Neural cell (in vitro differentiated cells): ENCODE results near the gene PXDN.

ENCODE experiments used
- EP300 ChIP-seq: fragments of 450-650 bp; conservative IDR thresholded peaks from 2 replicates; pipeline ENCODE4 v1.6.1; 2014; ENCODE audit warnings: antibody characterized with exemption, mild to moderate bottlenecking, moderate library complexity; ENCODE audit not compliant: poor library complexity, severe bottlenecking
- TF ChIP-seq, protein P1 (sequence below): fragments of 450-650 bp; IDR thresholded peaks from 2 replicates; pipeline ENCODE4 v1.5.1; 2014; ENCODE audit warnings: antibody characterized with exemption, mild to moderate bottlenecking, moderate library complexity; ENCODE audit not compliant: poor library complexity, severe bottlenecking

DNA sequence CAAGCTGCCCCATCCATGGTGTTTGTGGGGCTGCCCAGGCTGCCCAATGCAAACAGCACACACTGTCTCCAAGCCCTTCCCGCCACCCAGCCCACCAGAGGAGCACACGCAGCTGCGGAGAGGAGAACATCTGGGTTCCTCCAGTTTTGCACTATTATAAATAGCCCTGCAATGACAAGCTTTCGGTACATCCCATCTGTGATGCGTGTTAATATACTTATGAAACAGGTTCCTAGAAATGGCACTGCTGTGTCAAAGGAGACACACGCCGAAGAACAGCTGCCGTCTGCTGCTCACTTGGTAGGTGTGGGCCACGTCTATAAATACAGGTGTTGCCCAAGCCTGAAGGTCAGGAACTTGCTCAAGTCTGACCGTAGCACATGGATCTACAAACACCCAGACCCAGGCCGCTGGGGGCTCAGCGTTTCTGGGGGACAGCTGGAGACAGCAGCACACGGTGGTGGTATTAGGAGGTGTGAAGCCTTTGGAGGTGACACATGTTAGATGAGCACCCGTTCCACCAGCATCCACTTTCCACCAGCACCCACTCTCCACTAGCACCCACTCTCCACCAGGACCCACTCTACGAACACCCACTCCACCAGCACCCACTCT lies 34.3 kb downstream of the PXDN start:
- TF ChIP-seq, protein P1, sequence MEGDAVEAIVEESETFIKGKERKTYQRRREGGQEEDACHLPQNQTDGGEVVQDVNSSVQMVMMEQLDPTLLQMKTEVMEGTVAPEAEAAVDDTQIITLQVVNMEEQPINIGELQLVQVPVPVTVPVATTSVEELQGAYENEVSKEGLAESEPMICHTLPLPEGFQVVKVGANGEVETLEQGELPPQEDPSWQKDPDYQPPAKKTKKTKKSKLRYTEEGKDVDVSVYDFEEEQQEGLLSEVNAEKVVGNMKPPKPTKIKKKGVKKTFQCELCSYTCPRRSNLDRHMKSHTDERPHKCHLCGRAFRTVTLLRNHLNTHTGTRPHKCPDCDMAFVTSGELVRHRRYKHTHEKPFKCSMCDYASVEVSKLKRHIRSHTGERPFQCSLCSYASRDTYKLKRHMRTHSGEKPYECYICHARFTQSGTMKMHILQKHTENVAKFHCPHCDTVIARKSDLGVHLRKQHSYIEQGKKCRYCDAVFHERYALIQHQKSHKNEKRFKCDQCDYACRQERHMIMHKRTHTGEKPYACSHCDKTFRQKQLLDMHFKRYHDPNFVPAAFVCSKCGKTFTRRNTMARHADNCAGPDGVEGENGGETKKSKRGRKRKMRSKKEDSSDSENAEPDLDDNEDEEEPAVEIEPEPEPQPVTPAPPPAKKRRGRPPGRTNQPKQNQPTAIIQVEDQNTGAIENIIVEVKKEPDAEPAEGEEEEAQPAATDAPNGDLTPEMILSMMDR, result no peak
- no peak for TF ChIP-seq EP300
